ENCODE data around the gene CBY2.
"Not testable (repeated sequence)": the region's sequence is repeated elsewhere in the genome, so short reads cannot be mapped to it uniquely, and the experiment has no call there.

Gene CBY2

GRCh38 chr13:45750566-45750965 lies 48.4 kb downstream of the CBY2 start:
- no peak for DNase-seq

- no peak for DNase-seq
Measured at GRCh38 chr13:45751885-45752284, 49.8 kb downstream of the CBY2 start.

- DNase-seq = no peak
Measured at GRCh38 chr13:45752510-45752909, 50.4 kb downstream of the CBY2 start.

GRCh38 chr13:45756498-45756897 lies 54.4 kb downstream of the CBY2 start:
- not testable (repeated sequence) for DNase-seq

GRCh38 chr13:45757589-45757988 lies 55.5 kb downstream of the CBY2 start:
- DNase-seq = not testable (repeated sequence)

GRCh38 chr13:45763419-45763818 lies 61.3 kb downstream of the CBY2 start:
- no peak for DNase-seq

Data from SIG-M5 (cell line).